A673 (cell line): ENCODE results near the gene PCYT1B.

Experiments used
- EZH2 ChIP-seq: fragments of 200-600 bp; sonication (generic); IDR thresholded peaks from 2 replicates; pipeline ENCODE4 v1.6.1; 2017; ENCODE audit warnings: borderline replicate concordance, low read depth, mild to moderate bottlenecking, mixed read lengths, antibody characterized with exemption, low read length; ENCODE audit not compliant: poor library complexity, severe bottlenecking
- TF ChIP-seq, protein P1 (sequence below): fragments of 300-800, 200-600 bp; sonication (generic); conservative IDR thresholded peaks from 2 replicates; pipeline ENCODE4 v1.5.1; 2017; ENCODE audit warnings: low read depth, mild to moderate bottlenecking, antibody characterized with exemption, low read length, moderate library complexity, mixed read lengths

DNA sequence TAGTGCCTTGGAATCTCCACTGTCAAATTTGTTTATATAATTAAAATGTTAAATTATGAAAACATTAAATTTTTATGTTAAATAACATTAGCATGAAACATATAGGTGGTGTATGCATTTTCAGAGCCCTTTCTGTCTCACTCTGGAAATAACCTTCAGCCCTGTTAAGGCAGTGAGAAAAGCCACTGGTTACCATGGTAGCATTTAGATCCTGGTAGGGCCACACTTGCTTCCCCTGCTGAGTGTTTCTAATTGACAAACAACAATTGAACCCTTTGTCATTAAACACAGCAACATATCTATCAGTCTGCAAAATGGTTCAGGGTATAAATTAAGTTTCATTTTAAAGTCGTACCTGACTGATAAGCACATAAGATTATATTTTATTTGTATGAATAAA, 118.5 kb downstream of the PCYT1B start:
- TF ChIP-seq, protein P1, sequence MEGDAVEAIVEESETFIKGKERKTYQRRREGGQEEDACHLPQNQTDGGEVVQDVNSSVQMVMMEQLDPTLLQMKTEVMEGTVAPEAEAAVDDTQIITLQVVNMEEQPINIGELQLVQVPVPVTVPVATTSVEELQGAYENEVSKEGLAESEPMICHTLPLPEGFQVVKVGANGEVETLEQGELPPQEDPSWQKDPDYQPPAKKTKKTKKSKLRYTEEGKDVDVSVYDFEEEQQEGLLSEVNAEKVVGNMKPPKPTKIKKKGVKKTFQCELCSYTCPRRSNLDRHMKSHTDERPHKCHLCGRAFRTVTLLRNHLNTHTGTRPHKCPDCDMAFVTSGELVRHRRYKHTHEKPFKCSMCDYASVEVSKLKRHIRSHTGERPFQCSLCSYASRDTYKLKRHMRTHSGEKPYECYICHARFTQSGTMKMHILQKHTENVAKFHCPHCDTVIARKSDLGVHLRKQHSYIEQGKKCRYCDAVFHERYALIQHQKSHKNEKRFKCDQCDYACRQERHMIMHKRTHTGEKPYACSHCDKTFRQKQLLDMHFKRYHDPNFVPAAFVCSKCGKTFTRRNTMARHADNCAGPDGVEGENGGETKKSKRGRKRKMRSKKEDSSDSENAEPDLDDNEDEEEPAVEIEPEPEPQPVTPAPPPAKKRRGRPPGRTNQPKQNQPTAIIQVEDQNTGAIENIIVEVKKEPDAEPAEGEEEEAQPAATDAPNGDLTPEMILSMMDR: no peak
- no peak for TF ChIP-seq EZH2
